OCI-LY7 (cell line): ENCODE measurements around the gene SRGAP2B. TPM values are rescaled to one million over a fixed set of nuclear protein-coding genes. Genes with fewer than 3 reads are reported as not detected.
"Not testable (repeated sequence)": the region's sequence is repeated elsewhere in the genome, so short reads cannot be mapped to it uniquely, and the experiment has no call there.

Experiments
- BruUV-seq: library from RNA; stranded (reverse); fragments of 400-500 nt; replicated peaks from 2 replicates; lab custom pipeline; 2021; lab: Mats Ljungman, UMichigan
- CTCF ChIA-PET: fragments of 300-600 bp; sonication (Branson Sonifier 250); formaldehyde crosslinking; loops from one replicate; lab custom pipeline; 2022; ENCODE audit warnings: antibody characterized with exemption; ENCODE audit not compliant: unreplicated experiment; lab: Charles Lee
- POLR2A ChIA-PET: fragments of 300-600 bp; sonication (Branson Sonifier 250); formaldehyde crosslinking; loops from one replicate; lab custom pipeline; 2022; ENCODE audit warnings: antibody characterized with exemption; lab: Charles Lee
- DNase-seq: peaks from one replicate; pipeline ENCODE4 v3.0.0-alpha.2; 2015; ENCODE audit warnings: low spot score
- H2AFZ ChIP-seq: fragments of 200-600 bp; sonication (generic), shearing (Covaris generic); 2 replicates; pipeline ENCODE4 v1.6.1; 2014; ENCODE audit warnings: mild to moderate bottlenecking, antibody characterized with exemption, low read length, moderate library complexity
- H3K27ac ChIP-seq: fragments of 200-600 bp; sonication (generic); 2 replicates; pipeline ENCODE4 v1.5.1; 2014; ENCODE audit warnings: mixed run types, low read depth, mild to moderate bottlenecking, moderate library complexity, low read length, inconsistent platforms; ENCODE audit not compliant: poor library complexity, severe bottlenecking
- H3K36me3 ChIP-seq: fragments of 200-600 bp; sonication (generic); 2 replicates; pipeline ENCODE4 v1.6.1; 2014; ENCODE audit warnings: mild to moderate bottlenecking, antibody characterized with exemption, low read length, moderate library complexity, mixed read lengths; ENCODE audit not compliant: insufficient read depth
- H3K4me1 ChIP-seq: fragments of 200-600 bp; sonication (generic); 2 replicates; pipeline ENCODE4 v1.5.1; 2014; ENCODE audit warnings: mild to moderate bottlenecking, low read length; ENCODE audit not compliant: insufficient read depth, poor library complexity, severe bottlenecking
- H3K4me2 ChIP-seq: fragments of 200-600 bp; sonication (generic); 2 replicates; pipeline ENCODE4 v1.6.1; 2014; ENCODE audit warnings: mild to moderate bottlenecking, low read length
- H3K4me3 ChIP-seq: fragments of 200-600 bp; sonication (generic); 2 replicates; pipeline ENCODE4 v1.5.1; 2014; ENCODE audit warnings: mild to moderate bottlenecking, low read depth, low read length; ENCODE audit not compliant: poor library complexity, severe bottlenecking
- H3K79me2 ChIP-seq: fragments of 200-600 bp; sonication (generic); 2 replicates; pipeline ENCODE4 v1.6.1; 2016; ENCODE audit warnings: low read depth, mild to moderate bottlenecking, low read length, moderate library complexity, mixed read lengths; ENCODE audit not compliant: insufficient read depth
- H3K9me2 ChIP-seq: fragments of 200-600 bp; sonication (generic); 2 replicates; pipeline ENCODE4 v1.6.1; 2016; ENCODE audit warnings: mild to moderate bottlenecking, low read length, mixed read lengths; ENCODE audit not compliant: insufficient read depth
- H3K9me3 ChIP-seq: fragments of 200-600 bp; sonication (generic); 2 replicates; pipeline ENCODE4 v1.6.1; 2014; ENCODE audit warnings: mild to moderate bottlenecking, mixed run types, low read length, mixed read lengths
- H4K20me1 ChIP-seq: fragments of 200-600 bp; sonication (generic); 2 replicates; pipeline ENCODE4 v1.6.1; 2014; ENCODE audit warnings: mild to moderate bottlenecking, antibody characterized with exemption, low read length, moderate library complexity, mixed read lengths; ENCODE audit not compliant: insufficient read depth
- EZH2phosphoT487 ChIP-seq: fragments of 200-600 bp; sonication (generic); IDR thresholded peaks from 2 replicates; pipeline ENCODE4 v1.6.1; 2018; ENCODE audit warnings: low read depth, borderline replicate concordance, mild to moderate bottlenecking, mixed run types, antibody characterized with exemption, low read length, moderate library complexity, mixed read lengths
- intact Hi-C: fragments of 100-400 bp; cut with micrococcal nuclease; formaldehyde crosslinking; loops from one replicate; pipeline ENCODE4 v1.10.0; 2022; ENCODE audit not compliant: unreplicated experiment
- small RNA-seq: library from RNA; depleted of rRNA; stranded (forward); fragments of <200 nt; gene quantifications from one replicate; pipeline ENCODE3, GENCODE V24; 2014
- total RNA-seq, 2 experiments: library from RNA; depleted of rRNA in 1 of 2; stranded (reverse); fragments of >200 nt in 1 of 2; shearing (Covaris generic) in 1 of 2; gene quantifications; 2 replicates each; pipeline ENCODE4 v1.2.3, GENCODE V29; 2014 to 2022

Gene SRGAP2B
- total RNA-seq, 2 experiments from 2014 or later = 22.1 to 36.5 TPM

- H3K9me2 ChIP-seq, H3K27ac ChIP-seq, intact Hi-C loops, H3K4me1 ChIP-seq, H4K20me1 ChIP-seq, POLR2A ChIA-PET, H2AFZ ChIP-seq, BruUV-seq, H3K79me2 ChIP-seq, H3K36me3 ChIP-seq, DNase-seq, H3K4me2 ChIP-seq, CTCF ChIA-PET, H3K4me3 ChIP-seq, H3K9me3 ChIP-seq: not testable (repeated sequence)
Observed at GRCh38 chr1:144889450-144890115, 205.5 kb downstream of the SRGAP2B start.

GRCh38 chr1:144883022-144883421 lies 212.1 kb downstream of the SRGAP2B start:
- BruUV-seq, H3K9me3 ChIP-seq, CTCF ChIA-PET, H3K36me3 ChIP-seq, H3K4me1 ChIP-seq, H3K79me2 ChIP-seq, POLR2A ChIA-PET, H4K20me1 ChIP-seq, H3K9me2 ChIP-seq, intact Hi-C loops, H3K27ac ChIP-seq, H2AFZ ChIP-seq: not testable (repeated sequence)
- TF ChIP-seq EZH2phosphoT487 = peak; percentile 96
- Histone ChIP-seq H3K4me3 (peak overlapping the region; percentile 69), H3K4me2 (peak overlapping the region; percentile 64)
- DNase-seq = peak; percentile 9

GRCh38 chr1:144882343-144882742 lies 212.8 kb downstream of the SRGAP2B start:
- H2AFZ ChIP-seq, H3K27ac ChIP-seq, BruUV-seq, H3K9me2 ChIP-seq, H3K4me2 ChIP-seq, H4K20me1 ChIP-seq, H3K79me2 ChIP-seq, H3K4me3 ChIP-seq, H3K9me3 ChIP-seq, H3K4me1 ChIP-seq, intact Hi-C loops, DNase-seq, CTCF ChIA-PET, POLR2A ChIA-PET, H3K36me3 ChIP-seq: not testable (repeated sequence)

GRCh38 chr1:144858607-144859006 lies 236.5 kb downstream of the SRGAP2B start:
- H3K27ac ChIP-seq, H3K36me3 ChIP-seq, BruUV-seq, H2AFZ ChIP-seq, H3K4me1 ChIP-seq, H3K9me3 ChIP-seq, H3K4me2 ChIP-seq, H3K9me2 ChIP-seq, H4K20me1 ChIP-seq, H3K4me3 ChIP-seq, DNase-seq, POLR2A ChIA-PET, CTCF ChIA-PET, H3K79me2 ChIP-seq, intact Hi-C loops: not testable (repeated sequence)

Small RNAs within 50 kb of the gene (small RNA-seq; reads per million reads assigned to genes)
- not detected for gene AC242498.1

Other genes with a start within 250 kb of the SRGAP2B start
- 14.4 and 21.3 TPM in 2 replicates for gene FAM72D, start 646 bp upstream of the SRGAP2B start, total RNA-seq (2014; rRNA removed; shearing (Covaris generic))
- 44.5 and 58.9 TPM in 2 replicates for gene FAM72D, start 646 bp upstream of the SRGAP2B start, total RNA-seq (2022)
- gene PPIAL4D, start 146.8 kb upstream of the SRGAP2B start, total RNA-seq (2014; rRNA removed; shearing (Covaris generic)) = not detected in 2 replicates
- gene PPIAL4D, start 146.8 kb upstream of the SRGAP2B start, total RNA-seq (2022) = not detected in 2 replicates